Natural killer cell (primary cell): ENCODE measurements around the gene TAPBP. TPM values are rescaled to one million over a fixed set of nuclear protein-coding genes. Genes with fewer than 3 reads are reported as not detected.

ENCODE experiments used
- ATAC-seq, 3 donors: fragments of 150-1000 bp in 2 of 3; fragments of 200-7000 bp in 1 of 3; cut with Tn5 transposase; 1 replicate in 1 of 3; 2 replicates in 2 of 3; pipeline ENCODE4 v1.10.0; 2021; ENCODE audit warnings: mild to moderate bottlenecking in 2 of 3, moderate library complexity in 2 of 3
- DNase-seq, 2 donors: peaks; one replicate each; pipeline versions ENCODE4 v3.0.0 to v3.0.0-alpha.2; 2013 to 2021; ENCODE audit warnings: mixed read lengths in 1 of 2
- H3K27ac ChIP-seq: one replicate; pipeline ENCODE4 v1.5.1; 2013; ENCODE audit warnings: mild to moderate bottlenecking, low read length
- H3K27me3 ChIP-seq: one replicate; pipeline ENCODE4 v1.6.1; 2013; ENCODE audit warnings: low read length; ENCODE audit not compliant: control insufficient read depth, insufficient read depth
- H3K36me3 ChIP-seq: one replicate; pipeline ENCODE4 v1.6.1; 2013; ENCODE audit warnings: low read length; ENCODE audit not compliant: control insufficient read depth, insufficient read depth
- H3K4me1 ChIP-seq: one replicate; pipeline ENCODE4 v1.6.1; 2013; ENCODE audit warnings: low read length; ENCODE audit not compliant: control insufficient read depth, insufficient read depth
- H3K4me3 ChIP-seq: one replicate; pipeline ENCODE4 v1.5.1; 2013; ENCODE audit warnings: low read length
- H3K9me3 ChIP-seq: one replicate; pipeline ENCODE4 v1.6.1; 2013; ENCODE audit warnings: low read length; ENCODE audit not compliant: control insufficient read depth, insufficient read depth
- H3K27ac Mint-ChIP-seq, 2 donors: one replicate each; pipeline ENCODE4 v1.8.0; 2022; ENCODE audit warnings: mild to moderate bottlenecking in 2 of 2, mixed read lengths in 2 of 2, moderate library complexity in 1 of 2
- H3K27me3 Mint-ChIP-seq, 2 donors: one replicate each; pipeline ENCODE4 v1.8.0; 2022; ENCODE audit warnings: low read depth in 2 of 2, mixed read lengths in 2 of 2
- H3K36me3 Mint-ChIP-seq: one replicate; pipeline ENCODE4 v1.8.0; 2022; ENCODE audit warnings: mixed read lengths
- H3K4me1 Mint-ChIP-seq, 2 donors: one replicate each; pipeline ENCODE4 v1.8.0; 2022; ENCODE audit warnings: mixed read lengths in 2 of 2
- H3K4me3 Mint-ChIP-seq: one replicate; pipeline ENCODE4 v1.8.0; 2022; ENCODE audit warnings: mild to moderate bottlenecking, moderate library complexity, mixed read lengths
- H3K9me3 Mint-ChIP-seq, 2 donors: one replicate each; pipeline ENCODE4 v1.8.0; 2022; ENCODE audit warnings: mixed read lengths in 2 of 2
- CTCF ChIP-seq: fragments of 200-600 bp; IDR thresholded peaks from one replicate; pipeline ENCODE4 v1.8.0; 2022; ENCODE audit warnings: antibody characterized with exemption
- WGBS: methylation state at CpG from one replicate; pipeline ENCODE4 v1.1.7; 2013; ENCODE audit warnings: missing lambda C conversion rate; ENCODE audit not compliant: insufficient coverage; 5-methylcytosine and 5-hydroxymethylcytosine counted together
- intact Hi-C: fragments of 100-400 bp; cut with micrococcal nuclease; formaldehyde crosslinking; loops from one replicate; pipeline ENCODE4 v1.14.2; 2022
- total RNA-seq, 4 donors: library from RNA; stranded (reverse); fragments of 120-200 nt in 1 of 4; gene quantifications; one replicate each; pipeline versions ENCODE4 v1.2.3 to v1.2.4, GENCODE V29; 2013 to 2022

TAPBP gene
- total RNA-seq, 3 donors from 2014 or later (not counting 1 experiment from before 2014, with no cell fraction given): 404 to 457 (median 446) TPM

DNA sequence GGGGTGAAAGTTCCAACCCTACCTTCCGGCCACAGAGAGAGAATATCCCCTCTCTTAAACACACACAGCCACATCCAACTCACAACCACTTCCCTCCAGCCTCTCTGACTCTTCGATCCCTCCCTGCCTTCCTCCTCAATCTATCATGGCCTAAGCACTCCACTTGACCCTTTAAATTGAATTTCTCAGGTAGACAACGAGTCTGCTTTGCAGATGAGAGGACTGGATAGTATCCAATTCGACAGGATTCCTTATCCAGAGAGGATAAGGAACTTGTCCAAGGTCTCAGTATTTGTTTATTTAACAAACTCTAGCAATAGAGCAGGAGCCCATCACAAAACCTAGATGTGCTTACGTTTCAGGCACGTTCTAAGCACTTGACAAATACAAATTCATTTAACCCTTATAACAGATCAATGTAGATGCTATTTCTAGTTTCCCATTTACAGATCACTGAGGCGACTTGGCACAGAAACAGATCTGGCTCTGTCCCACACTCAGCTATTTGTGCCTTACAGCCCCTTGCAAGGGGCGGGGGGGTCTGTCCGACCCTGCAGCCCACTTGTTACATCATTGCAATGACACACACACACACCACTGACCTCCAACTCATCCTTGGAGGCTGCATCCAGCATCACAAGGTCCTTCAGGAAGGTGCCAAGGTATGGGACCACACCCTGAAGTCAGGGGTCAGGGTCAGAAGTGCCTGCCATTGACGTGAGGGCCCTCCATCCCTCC is 19.6 kb downstream of the TAPBP start:
- H3K27me3 ChIP-seq: no peaks in the 10 kb centered on the region
- DNase-seq (no peak), ATAC-seq (no peak)
- Mint-ChIP-seq H3K4me1 (peaks cover 42 to 54% of the 10 kb centered on the region in 2 donors), H3K36me3 (no peaks in the 10 kb centered on the region), H3K27ac (no peak overlapping the region), H3K27me3 (no peaks in the 10 kb centered on the region), H3K9me3 (no peaks in the 10 kb centered on the region), H3K4me3 (no peak overlapping the region)
- peaks cover 53% of the 10 kb centered on the region for H3K36me3 ChIP-seq
- 94% methylated on average over 10 of the region's 10 CpGs for WGBS
- H3K4me3 ChIP-seq: no peak overlapping the region
- peaks cover 30% of the 10 kb centered on the region for H3K4me1 ChIP-seq
- no peak overlapping the region for H3K27ac ChIP-seq
- intact Hi-C loops: no loop called here
- TF ChIP-seq CTCF: no peak
- H3K9me3 ChIP-seq: no peaks in the 10 kb centered on the region

DNA sequence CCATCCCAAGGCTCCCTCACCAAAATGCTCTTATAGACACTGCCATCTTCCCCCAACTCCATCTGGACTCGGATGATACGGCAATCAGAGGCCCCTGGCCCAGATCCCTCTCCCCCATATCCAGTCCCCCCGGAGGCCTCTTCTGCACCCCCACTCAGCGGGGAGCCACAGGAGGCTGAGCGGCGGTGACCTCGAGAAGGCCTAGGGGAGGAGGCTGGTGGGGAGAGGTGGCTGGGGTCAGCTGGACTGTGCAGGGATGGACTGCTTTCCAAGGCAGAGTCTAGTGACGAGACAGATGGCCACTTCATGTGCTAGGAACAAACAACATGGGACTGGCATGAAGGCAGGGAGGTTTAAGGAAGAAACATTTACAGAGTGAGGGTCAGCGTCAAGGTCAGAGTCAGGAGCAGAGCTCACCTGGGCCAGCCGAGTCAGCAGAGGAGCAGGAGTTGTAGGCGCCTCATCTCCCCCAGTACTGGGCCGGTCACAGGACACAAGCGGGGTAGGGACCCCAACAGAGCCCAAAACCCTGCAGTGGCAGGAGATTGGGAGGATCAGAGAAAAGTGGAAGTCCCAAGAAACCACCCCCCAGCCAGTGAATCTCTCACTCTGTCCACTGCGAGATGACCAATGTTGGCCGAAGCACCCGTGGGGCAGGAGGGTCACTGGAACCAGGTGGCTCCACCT is 20.7 kb downstream of the TAPBP start:
- 98% methylated on average over 14 of the region's 16 CpGs for WGBS
- no peak for TF ChIP-seq CTCF
- Histone ChIP-seq H3K9me3 (no peaks in the 10 kb centered on the region), H3K27me3 (no peaks in the 10 kb centered on the region), H3K27ac (no peak overlapping the region), H3K4me3 (no peak overlapping the region), H3K36me3 (peaks cover 53% of the 10 kb centered on the region), H3K4me1 (peaks cover 35% of the 10 kb centered on the region)
- Mint-ChIP-seq H3K4me1 (peaks cover 47 to 59% of the 10 kb centered on the region in 2 donors), H3K9me3 (no peaks in the 10 kb centered on the region), H3K36me3 (no peaks in the 10 kb centered on the region), H3K27me3 (no peaks in the 10 kb centered on the region), H3K27ac (no peak overlapping the region), H3K4me3 (no peak overlapping the region)
- ATAC-seq (no peak), DNase-seq (no peak)
- intact Hi-C loops: no loop called here

DNA sequence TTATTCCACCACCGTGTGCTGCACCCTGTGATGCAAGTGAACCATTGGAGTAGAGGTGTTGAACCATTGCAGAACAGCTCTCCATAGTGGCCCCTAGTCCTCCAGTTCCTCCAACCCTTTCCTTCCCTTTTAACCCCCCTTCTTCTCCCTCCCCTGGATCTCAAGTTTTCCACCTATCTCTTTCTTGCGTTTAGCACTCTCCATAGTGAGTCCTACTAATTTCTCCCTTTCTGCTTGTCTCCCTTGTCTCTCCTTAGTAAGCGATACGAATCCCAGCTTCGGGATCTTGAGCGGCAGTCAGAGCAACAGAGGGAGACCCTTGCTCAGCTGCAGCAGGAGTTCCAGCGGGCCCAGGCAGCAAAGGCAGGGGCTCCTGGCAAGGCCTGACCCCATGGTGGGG is 23.4 kb downstream of the TAPBP start:
- H3K9me3 Mint-ChIP-seq: no peaks in the 10 kb centered on the region
- no peak overlapping the region for H3K4me3 ChIP-seq
- 87% methylated on average over 7 of the region's 7 CpGs for WGBS
- peaks cover 53% of the 10 kb centered on the region for H3K36me3 ChIP-seq
- no peaks in the 10 kb centered on the region for H3K9me3 ChIP-seq
- peaks cover 23% of the 10 kb centered on the region for H3K4me1 ChIP-seq
- intact Hi-C loops: no loop called here
- H3K27me3 ChIP-seq: no peaks in the 10 kb centered on the region
- DNase-seq (no peak), ATAC-seq (no peak)
- peaks cover 39 to 49% of the 10 kb centered on the region in 2 donors for H3K4me1 Mint-ChIP-seq
- peak overlapping the region; percentile 92 to 94 for H3K27ac Mint-ChIP-seq
- peak overlapping the region; percentile 99 for H3K4me3 Mint-ChIP-seq
- TF ChIP-seq CTCF: no peak
- no peak overlapping the region for H3K27ac ChIP-seq
- peaks cover 8% of the 10 kb centered on the region for H3K36me3 Mint-ChIP-seq
- no peaks in the 10 kb centered on the region for H3K27me3 Mint-ChIP-seq
